Activated CD4-positive, alpha-beta T cell treated with anti-CD3 and anti-CD28 coated beads for 36 hours (primary cell): ENCODE measurements around the gene MLEC. TPM values are rescaled to one million over a fixed set of nuclear protein-coding genes. Genes with fewer than 3 reads are reported as not detected.
A peak's percentile ranks its signal among the peaks of the same experiment; 100 is the strongest.

Experiments used
- ATAC-seq: fragments of 200-7000 bp; cut with Tn5 transposase; one replicate; pipeline ENCODE4 v1.10.0; 2021; ENCODE audit warnings: mild to moderate bottlenecking, moderate library complexity
- CTCF ChIA-PET: fragments of 350-600 bp; sonication (Branson Sonifier 250); formaldehyde crosslinking; loops from one replicate; lab custom pipeline; 2021; ENCODE audit warnings: antibody characterized with exemption; lab: Charles Lee
- POLR2A ChIA-PET: fragments of 350-600 bp; sonication (Branson Sonifier 250); formaldehyde crosslinking; loops from one replicate; lab custom pipeline; 2021; ENCODE audit warnings: antibody characterized with exemption, inconsistent platforms; lab: Charles Lee
- DNase-seq: peaks from one replicate; pipeline ENCODE4 v3.0.0-alpha.2; 2020
- H3K27ac Mint-ChIP-seq: one replicate; pipeline ENCODE4 v1.8.0; 2021; ENCODE audit warnings: mixed read lengths
- H3K27me3 Mint-ChIP-seq: one replicate; pipeline ENCODE4 v1.8.0; 2021; ENCODE audit warnings: mixed read lengths
- H3K36me3 Mint-ChIP-seq: one replicate; pipeline ENCODE4 v1.8.0; 2021; ENCODE audit warnings: low read depth, mixed read lengths
- H3K4me1 Mint-ChIP-seq: one replicate; pipeline ENCODE4 v1.8.0; 2021; ENCODE audit warnings: mixed read lengths
- H3K4me3 Mint-ChIP-seq: one replicate; pipeline ENCODE4 v1.8.0; 2021; ENCODE audit warnings: mild to moderate bottlenecking, moderate library complexity, mixed read lengths
- H3K9me3 Mint-ChIP-seq: one replicate; pipeline ENCODE4 v1.8.0; 2021; ENCODE audit warnings: low read depth, mixed read lengths
- intact Hi-C, 2 experiments: fragments of 100-400 bp; cut with DNase I in 1 of 2; cut with micrococcal nuclease in 1 of 2; formaldehyde crosslinking; loops; one replicate each; pipeline versions ENCODE4 v1.14.2 to v1.15.1; 2022 to 2024; cut with DNase I, micrococcal nuclease
- total RNA-seq, 2 experiments: library from RNA; stranded (reverse); gene quantifications; one replicate each; pipeline ENCODE4 v1.2.3, GENCODE V29; 2021

The MLEC gene, protein sequence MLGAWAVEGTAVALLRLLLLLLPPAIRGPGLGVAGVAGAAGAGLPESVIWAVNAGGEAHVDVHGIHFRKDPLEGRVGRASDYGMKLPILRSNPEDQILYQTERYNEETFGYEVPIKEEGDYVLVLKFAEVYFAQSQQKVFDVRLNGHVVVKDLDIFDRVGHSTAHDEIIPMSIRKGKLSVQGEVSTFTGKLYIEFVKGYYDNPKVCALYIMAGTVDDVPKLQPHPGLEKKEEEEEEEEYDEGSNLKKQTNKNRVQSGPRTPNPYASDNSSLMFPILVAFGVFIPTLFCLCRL
- total RNA-seq: 10 to 100 TPM; 70.6 to 89.5 TPM

GRCh38 chr12:120686690-120687577 is at the start of gene MLEC:
TSS of gene MLEC (plus strand) at chr12:120687149. CDS start at chr12:120687297, 148 bp downstream.
- Mint-ChIP-seq H3K9me3 (no peaks in the 10 kb centered on the region), H3K36me3 (peaks cover 9% of the 10 kb centered on the region), H3K27ac (peak within 1 kb of the TSS; percentile 85), H3K4me1 (peaks cover 46% of the 10 kb centered on the region), H3K4me3 (peak within 1 kb of the TSS; percentile 92), H3K27me3 (no peaks in the 10 kb centered on the region)
- DNase-seq (peak; percentile 99), ATAC-seq (peak; percentile 86)
- CTCF ChIA-PET: interaction anchor here (0.6 to 1.5 kb wide), 6 partner anchors 11 to 273 kb away, joined by 3 to 7 read pairs (median 3); partner anchors contain the start of gene UNC119B
- intact Hi-C loops: loop anchor here (1.0 to 5.0 kb wide), 26 partner anchors 23 to 1115 kb away; partner anchors contain the start of genes COX6A1 (in 2 of the 2), POP5 (in 2 of the 2), ACADS (in 1 of the 2) and ANAPC5 (in 1 of the 2)
- POLR2A ChIA-PET: interaction anchor here (0.6 to 1.0 kb wide), 4 partner anchors 38 to 395 kb away, joined by 3 to 5 read pairs (median 4); partner anchors contain the start of genes POP5, RNU4-1 and RNU4-2

DNA sequence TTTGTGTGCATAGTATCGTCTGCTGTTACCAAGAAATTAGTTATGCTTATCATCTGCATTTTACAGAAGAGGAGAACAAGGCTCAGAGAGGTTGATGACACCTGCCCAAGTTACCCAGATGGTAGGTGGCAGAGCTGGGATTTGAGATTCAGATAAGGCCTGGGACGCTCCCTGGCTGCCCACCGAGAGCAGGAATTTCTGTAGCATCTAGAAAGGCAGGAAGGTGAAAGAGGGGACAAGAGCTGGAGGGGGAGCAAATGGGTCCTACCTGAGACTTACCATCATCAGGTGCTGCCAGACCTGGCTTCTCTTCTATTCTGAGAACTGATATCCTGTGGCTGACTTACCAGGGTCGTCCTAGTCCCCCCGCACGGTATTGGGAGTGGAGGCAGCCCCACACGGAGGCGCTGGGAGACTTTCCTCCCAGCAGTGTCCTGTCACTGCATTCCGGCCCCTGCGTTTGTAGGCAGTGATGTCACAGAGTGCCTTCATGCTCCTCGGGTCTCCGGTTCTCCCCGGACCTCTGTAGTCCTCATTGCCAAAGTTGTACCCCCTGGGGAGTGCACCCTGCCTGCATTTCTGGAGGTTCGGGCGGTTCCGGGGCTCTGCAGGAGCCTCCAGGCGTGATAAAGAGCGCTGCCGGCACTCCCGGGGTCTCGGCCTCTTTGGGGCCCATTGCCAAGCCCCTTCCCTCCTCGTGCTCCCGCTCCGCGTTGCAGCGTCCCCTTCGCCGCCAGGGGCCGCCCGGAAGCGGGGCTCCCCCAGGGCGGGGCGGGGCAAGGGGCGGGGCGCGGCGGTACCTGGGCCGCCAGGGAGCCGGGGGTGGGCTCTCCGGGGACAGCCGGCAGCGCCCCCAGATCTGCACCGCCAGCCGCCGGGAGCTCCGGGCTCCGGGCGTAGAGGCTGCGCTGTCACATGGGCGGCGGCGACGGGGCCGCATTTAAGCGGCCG is 46.9 kb upstream of the MLEC start, which contains the start of gene CABP1:
Gene CABP1 (plus strand): TSS at position 856 of the 951 bp plus-strand sequence. CDS start 60 bp downstream, at position 916.
- Mint-ChIP-seq H3K4me1 (peaks cover 6% of the 10 kb centered on the region), H3K36me3 (no peaks in the 10 kb centered on the region), H3K27ac (no peak within 1 kb of the TSS), H3K27me3 (peaks cover 36% of the 10 kb centered on the region), H3K9me3 (no peaks in the 10 kb centered on the region), H3K4me3 (peak within 1 kb of the TSS; percentile 63)
- ChIA-PET POLR2A (interaction anchor here (0.5 to 0.7 kb wide), 2 partner anchors 8 to 48 kb away, joined by 3 read pairs; no protein-coding TSS in a partner anchor), CTCF (interaction anchor here (0.5 to 2.0 kb wide), 6 partner anchors 9 to 331 kb away, joined by 3 to 8 read pairs (median 4); partner anchors contain the start of gene POP5)
- intact Hi-C loops: loop anchor here (2.0 to 10.0 kb wide), 4 partner anchors 47 to 475 kb away; partner anchors contain the start of gene MLEC (in 1 of the 2)
- DNase-seq (peak; percentile 79), ATAC-seq (peak; percentile 86)

DNA sequence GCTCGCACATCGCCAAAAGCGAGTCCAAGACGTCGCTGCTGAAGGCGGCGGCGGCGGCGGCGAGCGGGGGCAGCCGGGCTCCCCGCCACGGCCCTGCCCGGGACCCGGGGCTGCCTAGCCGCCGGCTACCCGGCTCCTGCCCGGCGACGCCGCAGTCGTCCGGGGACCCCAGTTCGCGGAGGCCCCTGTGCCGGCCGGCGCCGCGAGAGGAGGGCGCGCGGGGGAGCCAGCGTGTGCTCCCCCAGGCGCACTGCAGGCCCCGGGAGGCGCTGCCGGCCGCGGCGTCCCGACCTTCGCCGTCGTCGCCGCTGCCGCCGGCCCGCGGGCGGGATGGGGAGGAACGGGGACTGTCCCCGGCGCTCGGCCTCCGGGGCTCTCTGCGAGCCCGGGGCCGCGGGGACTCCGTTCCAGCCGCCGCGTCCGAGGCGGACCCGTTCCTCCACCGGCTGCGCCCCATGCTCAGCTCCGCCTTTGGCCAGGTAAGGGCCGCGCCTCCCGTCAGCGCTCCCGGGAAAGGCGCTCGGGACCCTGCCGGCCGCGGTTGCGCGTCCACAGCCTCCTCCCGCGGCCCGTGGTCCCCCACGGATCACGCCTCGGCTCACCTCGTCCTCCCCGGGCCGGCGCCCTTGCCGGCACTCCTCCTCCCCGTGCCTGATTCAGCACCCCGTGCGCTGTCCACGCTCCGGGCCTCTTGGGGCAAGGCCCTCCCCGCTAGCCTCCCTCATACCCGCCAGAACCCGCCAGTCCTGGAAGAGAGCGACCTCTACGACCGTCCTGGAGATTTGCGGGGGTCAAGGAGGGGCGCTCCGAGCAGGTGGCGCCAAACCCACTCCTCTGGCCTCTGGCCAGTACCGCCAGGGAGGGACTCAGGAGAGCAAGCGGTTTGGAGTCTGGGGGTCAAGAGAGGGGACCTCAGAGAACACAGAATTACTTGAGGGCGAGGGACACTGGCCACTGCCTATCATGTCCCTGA is 45.8 kb upstream of the MLEC start:
- H3K4me1 Mint-ChIP-seq: peaks cover 6% of the 10 kb centered on the region
- H3K4me3 Mint-ChIP-seq: peak overlapping the region; percentile 63
- H3K36me3 Mint-ChIP-seq: no peaks in the 10 kb centered on the region
- ATAC-seq: peak; percentile 77
- ChIA-PET CTCF (interaction anchor here (1.0 to 2.0 kb wide), 3 partner anchors 22 to 330 kb away, joined by 3 to 8 read pairs (median 4); partner anchors contain the start of gene POP5), POLR2A (interaction anchor here (0.9 kb wide), 1 partner anchor 60 kb away, joined by 3 read pairs; the partner anchor contains the start of gene POP5)
- no peak overlapping the region for H3K27ac Mint-ChIP-seq
- DNase-seq: peak; percentile 78
- intact Hi-C loops: loop anchor here (2.0 to 10.0 kb wide), 4 partner anchors 46 to 474 kb away; partner anchors contain the start of gene MLEC (in 1 of the 2)
- peaks cover 43% of the 10 kb centered on the region for H3K27me3 Mint-ChIP-seq
- no peaks in the 10 kb centered on the region for H3K9me3 Mint-ChIP-seq

DNA sequence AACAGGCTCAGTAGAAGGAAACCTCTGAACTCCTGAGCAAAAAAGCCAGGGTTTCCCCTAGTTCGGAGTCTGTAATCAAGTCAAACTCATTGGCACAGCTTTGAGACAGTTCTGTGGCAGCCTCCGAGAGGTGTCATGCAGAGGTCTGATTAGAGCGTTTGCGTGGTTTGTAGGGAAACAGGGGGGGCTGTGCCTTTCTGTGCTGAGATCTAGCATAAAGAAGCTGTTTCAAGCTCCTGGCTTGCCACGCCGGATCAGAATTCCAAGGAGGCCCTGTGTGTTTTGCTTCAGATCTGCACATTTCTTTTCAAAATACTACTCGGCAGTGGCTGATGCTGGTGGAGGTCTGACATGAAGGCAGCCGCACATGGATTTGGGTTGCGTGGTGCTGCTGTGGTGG is 44.8 kb upstream of the MLEC start:
- ChIA-PET CTCF (interaction anchor here (0.6 to 0.7 kb wide), 3 partner anchors 10 to 59 kb away, joined by 3 read pairs; no protein-coding TSS in a partner anchor), POLR2A (interaction anchor here (0.6 to 0.9 kb wide), 2 partner anchors 61 to 104 kb away, joined by 3 to 4 read pairs; partner anchors contain the start of gene POP5)
- H3K36me3 Mint-ChIP-seq: no peaks in the 10 kb centered on the region
- peaks cover 49% of the 10 kb centered on the region for H3K27me3 Mint-ChIP-seq
- H3K27ac Mint-ChIP-seq: no peak overlapping the region
- H3K4me3 Mint-ChIP-seq: peak overlapping the region; percentile 63
- DNase-seq (no peak), ATAC-seq (no peak)
- peaks cover 10% of the 10 kb centered on the region for H3K4me1 Mint-ChIP-seq
- intact Hi-C loops: loop anchor here (5.0 to 10.0 kb wide), 2 partner anchors 285 to 473 kb away; no protein-coding TSS in a partner anchor
- no peaks in the 10 kb centered on the region for H3K9me3 Mint-ChIP-seq

DNA sequence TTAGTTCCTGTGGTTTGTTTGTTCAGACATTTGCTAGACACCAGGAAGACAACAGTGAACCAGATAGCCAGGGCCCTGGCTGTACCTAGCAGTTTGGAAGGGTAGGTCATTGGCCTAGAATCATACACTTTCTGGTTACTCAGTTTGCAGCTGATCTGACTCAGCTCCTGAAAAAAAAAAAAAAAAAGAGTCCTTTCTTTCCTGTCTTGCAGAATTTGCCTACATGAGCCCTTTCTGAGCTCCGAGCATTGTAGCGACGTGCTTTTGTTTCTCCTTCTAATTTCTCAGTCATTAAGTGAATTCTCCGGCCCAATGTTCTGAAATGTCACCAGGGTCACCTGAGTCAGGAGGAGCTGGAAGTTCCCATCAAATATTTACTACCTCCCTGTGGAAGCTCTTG is 44.1 kb upstream of the MLEC start:
- Mint-ChIP-seq H3K27me3 (peaks cover 50% of the 10 kb centered on the region), H3K9me3 (no peaks in the 10 kb centered on the region), H3K27ac (no peak overlapping the region), H3K36me3 (no peaks in the 10 kb centered on the region), H3K4me1 (peaks cover 11% of the 10 kb centered on the region), H3K4me3 (no peak overlapping the region)
- ATAC-seq (no peak), DNase-seq (no peak)
- CTCF ChIA-PET: interaction anchor here (0.6 to 0.7 kb wide), 2 partner anchors 60 to 62 kb away, joined by 3 to 5 read pairs; partner anchors contain the start of gene POP5
- intact Hi-C loops: loop anchor here (5.0 to 10.0 kb wide), 2 partner anchors 286 to 472 kb away; no protein-coding TSS in a partner anchor
- POLR2A ChIA-PET: interaction anchor here (0.6 kb wide), 3 partner anchors 103 to 206 kb away, joined by 3 to 4 read pairs (median 3); no protein-coding TSS in a partner anchor

DNA sequence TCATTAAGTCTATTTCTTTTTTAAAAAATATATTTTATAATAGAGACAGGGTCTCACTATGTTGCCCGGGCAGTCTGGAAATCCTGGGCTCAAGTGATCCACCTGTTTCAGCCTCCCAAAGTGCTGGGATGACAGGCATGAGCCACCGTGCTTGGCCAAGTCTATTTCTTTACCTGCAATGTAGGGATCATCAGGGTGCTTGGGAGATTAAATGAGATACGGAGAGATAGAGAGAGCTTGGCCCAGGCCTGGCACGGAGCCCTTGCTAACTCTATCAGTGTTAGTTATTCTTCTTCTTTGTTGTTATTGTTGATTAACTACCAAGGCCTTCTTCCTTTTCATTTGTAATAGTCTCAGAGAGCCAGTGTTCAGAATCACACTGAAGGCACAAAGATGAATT is 43.4 kb upstream of the MLEC start:
- intact Hi-C loops: loop anchor here (5.0 to 10.0 kb wide), 2 partner anchors 286 to 471 kb away; no protein-coding TSS in a partner anchor
- H3K4me3 Mint-ChIP-seq: no peak overlapping the region
- ATAC-seq: no peak
- H3K9me3 Mint-ChIP-seq: no peaks in the 10 kb centered on the region
- ChIA-PET POLR2A (no interaction called here), CTCF (interaction anchor here (0.6 to 4.3 kb wide), 3 partner anchors 10 to 328 kb away, joined by 3 to 21 read pairs (median 3); no protein-coding TSS in a partner anchor)
- DNase-seq: no peak
- H3K27me3 Mint-ChIP-seq: peaks cover 55% of the 10 kb centered on the region
- peaks cover 11% of the 10 kb centered on the region for H3K4me1 Mint-ChIP-seq
- no peak overlapping the region for H3K27ac Mint-ChIP-seq
- no peaks in the 10 kb centered on the region for H3K36me3 Mint-ChIP-seq

DNA sequence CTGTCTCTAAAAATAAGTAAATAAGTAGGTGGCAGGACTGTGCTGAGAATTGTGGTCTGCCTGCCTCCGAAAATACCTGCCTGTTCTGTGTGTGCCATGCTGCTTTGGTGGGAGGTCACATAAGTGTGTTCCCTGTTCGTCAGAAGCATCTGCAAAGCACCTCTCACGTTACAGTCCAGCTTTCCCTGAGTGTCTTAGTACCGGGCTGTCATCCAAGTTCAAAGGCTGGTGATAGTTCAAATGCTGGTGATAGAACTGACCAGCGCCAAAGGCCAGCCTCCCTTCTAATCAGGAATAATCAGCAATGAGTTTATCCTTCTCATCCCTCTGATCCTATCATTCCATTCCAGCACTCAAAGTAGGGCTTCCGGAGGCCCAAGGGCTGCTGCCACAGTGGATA is 40.9 kb upstream of the MLEC start:
- no peaks in the 10 kb centered on the region for H3K9me3 Mint-ChIP-seq
- CTCF ChIA-PET: interaction anchor here (0.6 to 7.1 kb wide), 24 partner anchors 10 to 359 kb away, joined by 3 to 123 read pairs (median 3); partner anchors contain the start of gene POP5
- DNase-seq: no peak
- POLR2A ChIA-PET: no interaction called here
- H3K4me1 Mint-ChIP-seq: peaks cover 21% of the 10 kb centered on the region
- H3K27ac Mint-ChIP-seq: no peak overlapping the region
- peaks cover 68% of the 10 kb centered on the region for H3K27me3 Mint-ChIP-seq
- no peak overlapping the region for H3K4me3 Mint-ChIP-seq
- intact Hi-C loops: loop anchor here in 1 of 2 experiments (2.0 to 10.0 kb wide), 2 partner anchors 41 to 469 kb away; partner anchors contain the start of gene MLEC
- no peaks in the 10 kb centered on the region for H3K36me3 Mint-ChIP-seq
- no peak for ATAC-seq

- H3K36me3 Mint-ChIP-seq: no peaks in the 10 kb centered on the region
- no peak overlapping the region for H3K4me3 Mint-ChIP-seq
- H3K9me3 Mint-ChIP-seq: no peaks in the 10 kb centered on the region
- DNase-seq (no peak), ATAC-seq (no peak)
- CTCF ChIA-PET: interaction anchor here (0.7 to 7.1 kb wide), 21 partner anchors 11 to 981 kb away, joined by 3 to 123 read pairs (median 6); partner anchors contain the start of genes POP5 and UNC119B
- H3K4me1 Mint-ChIP-seq: peaks cover 15% of the 10 kb centered on the region
- no peak overlapping the region for H3K27ac Mint-ChIP-seq
- POLR2A ChIA-PET: no interaction called here
- peaks cover 63% of the 10 kb centered on the region for H3K27me3 Mint-ChIP-seq
- intact Hi-C loops: loop anchor here (1.0 to 10.0 kb wide), 5 partner anchors 39 to 467 kb away; partner anchors contain the start of gene MLEC (in 1 of the 2)
Observed at GRCh38 chr12:120647375-120647755, 39.6 kb upstream of the MLEC start.
